ENCODE results near the gene DIPK1C. TPM values are rescaled to one million over a fixed set of nuclear protein-coding genes. Genes with fewer than 3 reads are reported as not detected.

Gene DIPK1C
- total and polyA plus RNA-seq, 2 experiments from 2014 or later = 0.07 TPM; not detected in 1

DNA sequence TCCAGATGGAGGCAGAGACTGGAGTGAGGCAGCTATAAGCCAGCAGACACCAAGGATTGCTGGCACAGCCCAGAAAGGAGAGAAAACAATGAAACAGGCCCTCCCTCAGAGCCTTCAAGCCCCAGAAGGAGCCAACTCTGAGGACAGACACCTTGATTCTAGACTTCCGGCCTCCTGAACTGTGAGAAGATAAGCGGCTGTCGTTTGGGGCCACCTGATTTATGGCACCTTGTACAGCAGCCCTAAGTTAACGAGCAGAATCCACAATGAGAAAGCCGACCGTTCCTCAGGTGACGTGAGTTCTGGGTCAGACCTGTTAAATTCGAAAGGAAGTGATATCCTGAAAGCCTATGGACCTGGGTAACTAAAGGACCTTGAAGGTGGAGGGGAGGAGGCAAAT is 31.8 kb upstream of the DIPK1C start (continued):
- no peak for TF ChIP-seq ZNF114 (CRISPR knock-in tag; IDR thresholded peaks at IDR 0.05)
- TF ChIP-seq ZNF331 (CRISPR knock-in tag; IDR thresholded peaks at IDR 0.05; ENCODE audit: low read depth) = no peak
- TF ChIP-seq JUNB (IDR thresholded peaks at IDR 0.05; ENCODE audit: unreplicated experiment) = no peak
- TF ChIP-seq CREB1 (CRISPR knock-in tag; IDR thresholded peaks at IDR 0.05; ENCODE audit: low read depth) = no peak

DNA sequence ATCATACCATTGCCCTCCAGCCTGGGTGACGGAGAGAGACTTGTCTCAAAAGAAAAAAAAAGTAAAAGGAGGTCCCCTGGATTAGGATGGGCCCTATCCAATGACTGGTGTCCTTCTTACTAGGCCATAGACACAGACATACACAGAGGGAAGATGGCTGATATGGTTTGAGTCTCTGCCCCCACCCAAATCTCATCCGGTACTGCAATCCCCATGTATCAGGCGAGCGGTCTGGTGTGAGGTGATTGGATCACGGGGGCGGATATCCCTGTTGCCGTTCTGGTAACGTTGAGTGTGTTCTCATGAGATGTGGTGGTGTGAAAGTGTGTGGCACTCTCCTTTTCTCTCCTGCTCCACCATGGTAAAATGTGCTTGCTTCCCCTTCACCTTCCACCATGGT is 31.2 kb upstream of the DIPK1C start:
- H3K4me1 Mint-ChIP-seq = no peaks in the 10 kb centered on the region
- H3K4me2 ChIP-seq = no peak overlapping the region
- H3K9me2 ChIP-seq (ENCODE audit: insufficient read depth) = no peaks in the 10 kb centered on the region
- H4K20me1 ChIP-seq (replicated peaks; ENCODE audit: insufficient read depth) = no peaks in the 10 kb centered on the region
- DNase-seq (ENCODE audit: low spot score) (no peak), ATAC-seq (no peak)
- no peaks in the 10 kb centered on the region for H3K4me1 ChIP-seq (ENCODE audit: insufficient read depth)
- no peaks in the 10 kb centered on the region for H3K27me3 ChIP-seq (ENCODE audit: insufficient read depth)
- no peaks in the 10 kb centered on the region for H3K36me3 ChIP-seq (ENCODE audit: insufficient read depth)
- peaks cover 6% of the 10 kb centered on the region; the same call in 1 of the 3 replicates for H3K9me3 Mint-ChIP-seq
- H3K27ac Mint-ChIP-seq = no peak overlapping the region
- no peak overlapping the region for H3K4me3 Mint-ChIP-seq
- no peaks in the 10 kb centered on the region for H3F3A ChIP-seq (replicated peaks; ENCODE audit: low read depth)
- H3K27ac ChIP-seq (ENCODE audit: low read depth) = no peak overlapping the region
- no peak for TF ChIP-seq ZNF331 (CRISPR knock-in tag; IDR thresholded peaks at IDR 0.05; ENCODE audit: low read depth)
- no peak for TF ChIP-seq EZH2phosphoT487 (IDR thresholded peaks at IDR 0.05; ENCODE audit: unreplicated experiment)
- no peak for TF ChIP-seq JUNB (IDR thresholded peaks at IDR 0.05; ENCODE audit: unreplicated experiment)
- TF ChIP-seq CREB1 (CRISPR knock-in tag; IDR thresholded peaks at IDR 0.05; ENCODE audit: low read depth) = no peak
- no peak for TF ChIP-seq ZNF114 (CRISPR knock-in tag; IDR thresholded peaks at IDR 0.05)
- TF ChIP-seq, protein P1, sequence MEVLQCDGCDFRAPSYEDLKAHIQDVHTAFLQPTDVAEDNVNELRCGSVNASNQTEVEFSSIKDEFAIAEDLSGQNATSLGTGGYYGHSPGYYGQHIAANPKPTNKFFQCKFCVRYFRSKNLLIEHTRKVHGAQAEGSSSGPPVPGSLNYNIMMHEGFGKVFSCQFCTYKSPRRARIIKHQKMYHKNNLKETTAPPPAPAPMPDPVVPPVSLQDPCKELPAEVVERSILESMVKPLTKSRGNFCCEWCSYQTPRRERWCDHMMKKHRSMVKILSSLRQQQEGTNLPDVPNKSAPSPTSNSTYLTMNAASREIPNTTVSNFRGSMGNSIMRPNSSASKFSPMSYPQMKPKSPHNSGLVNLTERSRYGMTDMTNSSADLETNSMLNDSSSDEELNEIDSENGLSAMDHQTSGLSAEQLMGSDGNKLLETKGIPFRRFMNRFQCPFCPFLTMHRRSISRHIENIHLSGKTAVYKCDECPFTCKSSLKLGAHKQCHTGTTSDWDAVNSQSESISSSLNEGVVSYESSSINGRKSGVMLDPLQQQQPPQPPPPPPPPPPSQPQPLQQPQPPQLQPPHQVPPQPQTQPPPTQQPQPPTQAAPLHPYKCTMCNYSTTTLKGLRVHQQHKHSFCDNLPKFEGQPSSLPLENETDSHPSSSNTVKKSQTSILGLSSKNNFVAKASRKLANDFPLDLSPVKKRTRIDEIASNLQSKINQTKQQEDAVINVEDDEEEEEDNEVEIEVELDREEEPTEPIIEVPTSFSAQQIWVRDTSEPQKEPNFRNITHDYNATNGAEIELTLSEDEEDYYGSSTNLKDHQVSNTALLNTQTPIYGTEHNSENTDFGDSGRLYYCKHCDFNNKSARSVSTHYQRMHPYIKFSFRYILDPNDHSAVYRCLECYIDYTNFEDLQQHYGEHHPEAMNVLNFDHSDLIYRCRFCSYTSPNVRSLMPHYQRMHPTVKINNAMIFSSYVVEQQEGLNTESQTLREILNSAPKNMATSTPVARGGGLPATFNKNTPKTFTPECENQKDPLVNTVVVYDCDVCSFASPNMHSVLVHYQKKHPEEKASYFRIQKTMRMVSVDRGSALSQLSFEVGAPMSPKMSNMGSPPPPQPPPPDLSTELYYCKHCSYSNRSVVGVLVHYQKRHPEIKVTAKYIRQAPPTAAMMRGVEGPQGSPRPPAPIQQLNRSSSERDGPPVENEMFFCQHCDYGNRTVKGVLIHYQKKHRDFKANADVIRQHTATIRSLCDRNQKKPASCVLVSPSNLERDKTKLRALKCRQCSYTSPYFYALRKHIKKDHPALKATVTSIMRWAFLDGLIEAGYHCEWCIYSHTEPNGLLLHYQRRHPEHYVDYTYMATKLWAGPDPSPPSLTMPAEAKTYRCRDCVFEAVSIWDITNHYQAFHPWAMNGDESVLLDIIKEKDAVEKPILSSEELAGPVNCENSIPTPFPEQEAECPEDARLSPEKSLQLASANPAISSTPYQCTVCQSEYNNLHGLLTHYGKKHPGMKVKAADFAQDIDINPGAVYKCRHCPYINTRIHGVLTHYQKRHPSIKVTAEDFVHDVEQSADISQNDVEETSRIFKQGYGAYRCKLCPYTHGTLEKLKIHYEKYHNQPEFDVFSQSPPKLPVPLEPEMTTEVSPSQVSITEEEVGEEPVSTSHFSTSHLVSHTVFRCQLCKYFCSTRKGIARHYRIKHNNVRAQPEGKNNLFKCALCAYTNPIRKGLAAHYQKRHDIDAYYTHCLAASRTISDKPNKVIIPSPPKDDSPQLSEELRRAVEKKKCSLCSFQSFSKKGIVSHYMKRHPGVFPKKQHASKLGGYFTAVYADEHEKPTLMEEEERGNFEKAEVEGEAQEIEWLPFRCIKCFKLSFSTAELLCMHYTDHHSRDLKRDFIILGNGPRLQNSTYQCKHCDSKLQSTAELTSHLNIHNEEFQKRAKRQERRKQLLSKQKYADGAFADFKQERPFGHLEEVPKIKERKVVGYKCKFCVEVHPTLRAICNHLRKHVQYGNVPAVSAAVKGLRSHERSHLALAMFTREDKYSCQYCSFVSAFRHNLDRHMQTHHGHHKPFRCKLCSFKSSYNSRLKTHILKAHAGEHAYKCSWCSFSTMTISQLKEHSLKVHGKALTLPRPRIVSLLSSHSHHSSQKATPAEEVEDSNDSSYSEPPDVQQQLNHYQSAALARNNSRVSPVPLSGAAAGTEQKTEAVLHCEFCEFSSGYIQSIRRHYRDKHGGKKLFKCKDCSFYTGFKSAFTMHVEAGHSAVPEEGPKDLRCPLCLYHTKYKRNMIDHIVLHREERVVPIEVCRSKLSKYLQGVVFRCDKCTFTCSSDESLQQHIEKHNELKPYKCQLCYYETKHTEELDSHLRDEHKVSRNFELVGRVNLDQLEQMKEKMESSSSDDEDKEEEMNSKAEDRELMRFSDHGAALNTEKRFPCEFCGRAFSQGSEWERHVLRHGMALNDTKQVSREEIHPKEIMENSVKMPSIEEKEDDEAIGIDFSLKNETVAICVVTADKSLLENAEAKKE (CRISPR knock-in tag; IDR thresholded peaks at IDR 0.05) = no peak
- TF ChIP-seq POLR2AphosphoS5 (IDR thresholded peaks at IDR 0.05; ENCODE audit: low read depth) = no peak
- no peak for TF ChIP-seq EZH2 (IDR thresholded peaks at IDR 0.05; ENCODE audit: low read depth, unreplicated experiment)
- peaks cover 4% of the 10 kb centered on the region for H3K27me3 Mint-ChIP-seq (ENCODE audit: insufficient read depth, low read depth, poor library complexity)
- H3K36me3 Mint-ChIP-seq (ENCODE audit: low read depth) = no peaks in the 10 kb centered on the region
- H3K79me2 ChIP-seq (replicated peaks; ENCODE audit: insufficient read depth) = no peaks in the 10 kb centered on the region
- no peak overlapping the region for H3K4me3 ChIP-seq
- peak overlapping the region; percentile 76 for H2AFZ ChIP-seq
